HCT116 (cell line): ENCODE results near the gene PPP1R12B. TPM values are rescaled to one million over a fixed set of nuclear protein-coding genes. Genes with fewer than 3 reads are reported as not detected.

Experiments used
- ATAC-seq: fragments of 200-7000 bp; cut with Tn5 transposase; 2 replicates; pipeline ENCODE4 v1.9.1; 2020; ENCODE audit warnings: mild to moderate bottlenecking, moderate library complexity
- BruUV-seq: library from RNA; stranded (reverse); fragments of 400-500 nt; replicated peaks from 2 replicates; lab custom pipeline; 2021; lab: Mats Ljungman, UMichigan
- CTCF ChIA-PET: fragments of 300-600 bp; sonication (Branson Sonifier 250); formaldehyde crosslinking; loops from one replicate; lab custom pipeline; 2021; ENCODE audit warnings: antibody characterized with exemption; lab: Charles Lee
- POLR2A ChIA-PET: fragments of 300-600, 350-600 bp; sonication (Branson Sonifier 250); formaldehyde crosslinking; loops from one replicate; lab custom pipeline; 2021; ENCODE audit warnings: antibody characterized with exemption; lab: Charles Lee
- RAD21 ChIA-PET, 2 experiments: fragments of 300-600 bp; sonication (Branson Sonifier 250); formaldehyde crosslinking; loops; one replicate each; lab custom pipeline; 2023; ENCODE audit warnings: low total read pairs in 2 of 2; ENCODE audit not compliant: uncharacterized antibody in 2 of 2, unreplicated experiment in 2 of 2, low non-redundant PET in 1 of 2; lab: Charles Lee
- DNase-seq: peaks from one replicate; pipeline ENCODE4 v3.0.0-alpha.2; 2010; ENCODE audit warnings: low read depth, low spot score
- H2AFZ ChIP-seq: fragments of 200-600 bp; shearing (Covaris generic), sonication (generic); 2 replicates; pipeline ENCODE4 v1.6.1; 2017; ENCODE audit warnings: low read depth, mixed run types, mixed read lengths, antibody characterized with exemption, low read length; ENCODE audit not compliant: poor library complexity, severe bottlenecking
- H3K27ac ChIP-seq: 2 replicates; pipeline ENCODE4 v1.5.1; 2012; ENCODE audit warnings: low read depth, low read length
- H3K27me3 ChIP-seq: fragments of 200-600 bp; sonication (generic); 2 replicates; pipeline ENCODE4 v1.6.1; 2016; ENCODE audit warnings: mixed run types, low read length, mixed read lengths; ENCODE audit not compliant: insufficient read depth
- H3K36me3 ChIP-seq, 2 experiments: fragments of 200-500 bp in 1 of 2; fragments of 200-600 bp in 1 of 2; sonication (Bioruptor generic) in 1 of 2; sonication (generic) in 1 of 2; 2 replicates each; pipeline versions ENCODE4 v1.5.1 to v1.6.1; 2014 to 2016; ENCODE audit warnings: low read length in 2 of 2, inconsistent platforms in 1 of 2, mixed read lengths in 1 of 2, mixed run types in 1 of 2; ENCODE audit not compliant: insufficient read depth in 2 of 2, control insufficient read depth in 1 of 2
- H3K4me1 ChIP-seq, 2 experiments: fragments of 200-600 bp in 1 of 2; sonication (generic) in 1 of 2; 2 replicates each; pipeline versions ENCODE4 v1.5.1 to v1.6.1; 2012 to 2017; ENCODE audit warnings: low read length in 2 of 2, inconsistent platforms in 1 of 2, mild to moderate bottlenecking in 1 of 2, mixed read lengths in 1 of 2, mixed run types in 1 of 2, moderate library complexity in 1 of 2; ENCODE audit not compliant: insufficient read depth in 2 of 2, control insufficient read depth in 1 of 2
- H3K4me2 ChIP-seq: fragments of 200-600 bp; sonication (generic); 2 replicates; pipeline ENCODE4 v1.6.1; 2017; ENCODE audit warnings: mixed run types, low read length, mixed read lengths
- H3K4me3 ChIP-seq, 2 experiments: fragments of 200-600 bp in 1 of 2; sonication (generic) in 1 of 2; replicated peaks in 1 of 2; 2 replicates each; pipeline ENCODE4 v1.5.1; 2011 to 2016; ENCODE audit warnings: low read length in 2 of 2, control low read depth in 1 of 2, low read depth in 1 of 2, mild to moderate bottlenecking in 1 of 2, mixed read lengths in 1 of 2, mixed run types in 1 of 2
- H3K79me2 ChIP-seq: fragments of 200-600 bp; sonication (generic); 2 replicates; pipeline ENCODE4 v1.6.1; 2017; ENCODE audit warnings: mild to moderate bottlenecking, mixed run types, low read length, moderate library complexity, mixed read lengths; ENCODE audit not compliant: insufficient read depth
- H3K9ac ChIP-seq: fragments of 200-600 bp; sonication (generic); 2 replicates; pipeline ENCODE4 v1.6.1; 2016; ENCODE audit warnings: low read length, mixed read lengths
- H3K9me2 ChIP-seq: fragments of 200-600 bp; sonication (generic), shearing (Covaris generic); 2 replicates; pipeline ENCODE4 v1.6.1; 2017; ENCODE audit warnings: mixed run types, mild to moderate bottlenecking, moderate library complexity; ENCODE audit not compliant: insufficient read depth
- H3K9me3 ChIP-seq, 2 experiments: fragments of 200-500 bp in 1 of 2; fragments of 200-600 bp in 1 of 2; sonication (Bioruptor generic) in 1 of 2; sonication (generic) in 1 of 2; 2 replicates each; pipeline ENCODE4 v1.6.1; 2014 to 2017; ENCODE audit warnings: low read length in 2 of 2, mixed read lengths in 2 of 2, inconsistent platforms in 1 of 2, low read depth in 1 of 2, mild to moderate bottlenecking in 1 of 2, mixed run types in 1 of 2, moderate library complexity in 1 of 2; ENCODE audit not compliant: control insufficient read depth in 1 of 2, insufficient read depth in 1 of 2
- H4K20me1 ChIP-seq: fragments of 200-600 bp; sonication (generic), shearing (Covaris generic); 2 replicates; pipeline ENCODE4 v1.6.1; 2017; ENCODE audit warnings: mixed run types, mild to moderate bottlenecking, moderate library complexity; ENCODE audit not compliant: insufficient read depth
- ATF3 ChIP-seq: IDR thresholded peaks from 2 replicates; pipeline ENCODE4 v1.6.1; 2012
- ELF1 ChIP-seq: IDR thresholded peaks from 2 replicates; pipeline ENCODE4 v1.6.1; 2012; ENCODE audit warnings: low read depth, borderline replicate concordance
- EZH2 ChIP-seq: fragments of 200-600 bp; sonication (generic); IDR thresholded peaks from 2 replicates; pipeline ENCODE4 v1.6.1; 2017; ENCODE audit warnings: antibody characterized with exemption, mixed run types
- JUND ChIP-seq: IDR thresholded peaks from 2 replicates; pipeline ENCODE4 v1.6.1; 2012
- MAX ChIP-seq: IDR thresholded peaks from 2 replicates; pipeline ENCODE4 v1.6.1; 2012
- POLR2A ChIP-seq: IDR thresholded peaks from 2 replicates; pipeline ENCODE4 v1.7.0; 2011; ENCODE audit warnings: borderline replicate concordance; ENCODE audit not compliant: insufficient read depth, insufficient read length; ENCODE audit errors: extremely low read depth
- POLR2AphosphoS5 ChIP-seq: IDR thresholded peaks from 2 replicates; pipeline ENCODE4 v1.6.1; 2011; ENCODE audit warnings: mild to moderate bottlenecking, low read depth, low read length, moderate library complexity
- RAD21 ChIP-seq: IDR thresholded peaks from 2 replicates; pipeline ENCODE4 v1.6.1; 2012; ENCODE audit warnings: low read depth, mild to moderate bottlenecking
- REST ChIP-seq: IDR thresholded peaks from 2 replicates; pipeline ENCODE4 v1.6.1; 2012; ENCODE audit warnings: low read depth
- SIN3A ChIP-seq: IDR thresholded peaks from 2 replicates; pipeline ENCODE4 v1.6.1; 2012; ENCODE audit warnings: low read depth
- SP1 ChIP-seq: IDR thresholded peaks from 2 replicates; pipeline ENCODE4 v1.6.1; 2012; ENCODE audit warnings: low read depth
- TCF7L2 ChIP-seq: IDR thresholded peaks from 2 replicates; pipeline ENCODE4 v1.7.0; 2011; ENCODE audit warnings: borderline replicate concordance, inconsistent platforms; ENCODE audit not compliant: insufficient read depth, insufficient read length; ENCODE audit errors: extremely low read depth
- ZBTB33 ChIP-seq: IDR thresholded peaks from 2 replicates; pipeline ENCODE4 v1.6.1; 2011; ENCODE audit warnings: mild to moderate bottlenecking, low read length, moderate library complexity; ENCODE audit not compliant: insufficient replicate concordance; ENCODE audit errors: extremely low read depth
- ZNF274 ChIP-seq: fragments of 200-500 bp; sonication (Bioruptor generic); IDR thresholded peaks from 2 replicates; pipeline ENCODE4 v1.6.1; 2014; ENCODE audit warnings: mild to moderate bottlenecking, low read depth, low read length, inconsistent platforms
- intact Hi-C: fragments of 100-400 bp; cut with micrococcal nuclease; formaldehyde crosslinking; loops from 2 replicates; pipeline ENCODE4 v1.10.0; 2022
- total RNA-seq: library from RNA; stranded (reverse); gene quantifications from one replicate; pipeline ENCODE4 v1.2.1, GENCODE V29; 2021; ENCODE audit not compliant: unreplicated experiment

PPP1R12B gene
- total RNA-seq, 1 experiment from 2014 or later: 14.3 TPM

- Histone ChIP-seq H3K79me2 (no peaks in the 10 kb centered on the region), H3K27ac (no peak overlapping the region), H3K4me1 (no peaks in the 10 kb centered on the region), H4K20me1 (no peaks in the 10 kb centered on the region), H3K36me3 (no peaks in the 10 kb centered on the region), H3K27me3 (peaks cover 17% of the 10 kb centered on the region; the same call in 1 of the 2 replicates), H3K9ac (no peak overlapping the region), H3K9me3 (no peaks in the 10 kb centered on the region), H3K4me3 (no peak overlapping the region), H3K9me2 (no peaks in the 10 kb centered on the region), H3K4me2 (no peak overlapping the region), H2AFZ (no peak overlapping the region)
- no peak for DNase-seq
- BruUV-seq: no TSS peak
- CTCF ChIA-PET: no interaction called here
- intact Hi-C loops: no loop called here
- TF ChIP-seq ATF3: no peak
- no peak for TF ChIP-seq ZBTB33
- TF ChIP-seq RAD21: no peak
- no peak for TF ChIP-seq TCF7L2
- POLR2A ChIA-PET: no interaction called here
- RAD21 ChIA-PET: no interaction called here
- no peak for ATAC-seq
These were observed 37.8 kb upstream of the PPP1R12B start for GRCh38 chr1:202310746-202311145.

GRCh38 chr1:202311875-202312635 is 36.4 kb upstream of the PPP1R12B start:
- no peaks in the 10 kb centered on the region for H3K79me2 ChIP-seq
- no TSS peak for BruUV-seq
- H3K9ac ChIP-seq: no peak overlapping the region
- intact Hi-C loops: no loop called here
- H3K36me3 ChIP-seq: no peaks in the 10 kb centered on the region
- H3K9me3 ChIP-seq: no peaks in the 10 kb centered on the region
- RAD21 ChIA-PET: no interaction called here
- H4K20me1 ChIP-seq: no peaks in the 10 kb centered on the region
- H3K4me3 ChIP-seq: no peak overlapping the region
- H3K27me3 ChIP-seq: peaks cover 17% of the 10 kb centered on the region; the same call in 1 of the 2 replicates
- DNase-seq (no peak), ATAC-seq (no peak)
- H3K4me2 ChIP-seq: no peak overlapping the region
- CTCF ChIA-PET: interaction anchor here (1.3 to 1.8 kb wide), 2 partner anchors 119 to 123 kb away, joined by 6 read pairs; partner anchors contain the start of gene LGR6
- no peak overlapping the region for H3K27ac ChIP-seq
- POLR2A ChIA-PET: no interaction called here
- no peaks in the 10 kb centered on the region for H3K9me2 ChIP-seq
- no peak overlapping the region for H2AFZ ChIP-seq
- H3K4me1 ChIP-seq: no peaks in the 10 kb centered on the region
- TF ChIP-seq JUND (no peak), REST (no peak), ZNF274 (no peak), POLR2A (no peak), POLR2AphosphoS5 (no peak), ELF1 (no peak), EZH2 (no peak), SIN3A (no peak), SP1 (no peak), RAD21 (no peak), MAX (no peak)
